HEK293T (cell line): ENCODE data around the gene CA5A.
"Not testable (repeated sequence)": the region's sequence is repeated elsewhere in the genome, so short reads cannot be mapped to it uniquely, and the experiment has no call there.

Source experiments
- BHLHE40 ChIP-seq: fragments of 450-650 bp; IDR thresholded peaks from 2 replicates; pipeline ENCODE4 v1.6.1; 2016; ENCODE audit warnings: mild to moderate bottlenecking, moderate library complexity, borderline replicate concordance
- CTBP1 ChIP-seq: fragments of 450-650 bp; IDR thresholded peaks from 2 replicates; pipeline ENCODE4 v1.6.1; 2016; ENCODE audit warnings: borderline replicate concordance
- ELF4 ChIP-seq: fragments of 450-650 bp; IDR thresholded peaks from 2 replicates; pipeline ENCODE4 v1.6.1; 2017; ENCODE audit warnings: antibody characterized with exemption
- FOXA1 ChIP-seq: fragments of 450-650 bp; IDR thresholded peaks from 2 replicates; pipeline ENCODE4 v1.6.1; 2016; ENCODE audit warnings: mild to moderate bottlenecking
- FOXK2 ChIP-seq: fragments of 450-650 bp; IDR thresholded peaks from 2 replicates; pipeline ENCODE4 v1.6.1; 2016; ENCODE audit warnings: mild to moderate bottlenecking
- FOXM1 ChIP-seq: fragments of 450-650 bp; IDR thresholded peaks from 2 replicates; pipeline ENCODE4 v1.6.1; 2017; ENCODE audit warnings: mild to moderate bottlenecking, borderline replicate concordance
- HDGF ChIP-seq: fragments of 450-650 bp; IDR thresholded peaks from 2 replicates; pipeline ENCODE4 v1.6.1; 2017; ENCODE audit warnings: antibody characterized with exemption, borderline replicate concordance
- L3MBTL2 ChIP-seq: fragments of 450-650 bp; conservative IDR thresholded peaks from 2 replicates; pipeline ENCODE4 v1.6.1; 2016; ENCODE audit warnings: mild to moderate bottlenecking
- NFRKB ChIP-seq: fragments of 450-650 bp; IDR thresholded peaks from 2 replicates; pipeline ENCODE4 v1.6.1; 2016; ENCODE audit warnings: mild to moderate bottlenecking, moderate library complexity
- SP1 ChIP-seq: fragments of 450-650 bp; IDR thresholded peaks from 2 replicates; pipeline ENCODE4 v1.6.1; 2017
- SUZ12 ChIP-seq: fragments of 450-650 bp; IDR thresholded peaks from 2 replicates; pipeline ENCODE4 v1.6.1; 2016; ENCODE audit warnings: mild to moderate bottlenecking
- TARDBP ChIP-seq: fragments of 450-650 bp; IDR thresholded peaks from 2 replicates; pipeline ENCODE4 v1.6.1; 2016
- ZNF384 ChIP-seq: fragments of 450-650 bp; IDR thresholded peaks from 2 replicates; pipeline ENCODE4 v1.6.1; 2016
- TF ChIP-seq, protein P1 (sequence below): fragments of 450-650 bp; IDR thresholded peaks from 2 replicates; pipeline ENCODE4 v1.6.1; 2016

DNA sequence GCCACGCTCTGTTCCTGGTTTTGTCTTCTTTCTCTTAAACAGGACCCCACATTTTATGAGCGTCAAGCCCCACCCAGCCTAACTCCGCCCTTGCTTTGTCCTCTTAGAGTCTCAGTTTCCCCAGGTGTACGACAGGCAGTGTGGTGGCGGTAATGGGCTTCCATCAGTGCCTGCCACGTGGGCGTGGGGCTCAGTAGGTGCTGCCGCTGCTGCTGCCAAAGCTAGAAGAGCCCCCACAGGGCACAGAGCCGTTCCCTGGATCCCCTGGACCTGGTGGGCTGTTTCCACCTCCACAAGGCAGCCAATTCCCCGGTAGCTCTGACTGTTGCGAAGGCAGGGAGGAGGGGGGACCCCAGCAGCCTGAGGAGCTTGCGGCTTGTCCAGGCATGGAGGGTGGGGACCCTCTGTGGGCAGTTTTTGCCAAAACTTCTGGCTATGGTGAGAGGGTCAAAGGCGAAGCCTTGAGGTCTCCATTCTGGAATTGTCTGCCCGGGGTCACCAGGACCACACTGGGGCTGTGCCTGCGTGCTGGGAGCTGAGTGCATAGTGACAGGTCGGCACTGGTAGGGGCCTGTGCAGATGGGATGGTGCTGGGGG lies 39.3 kb downstream of the CA5A start:
- TF ChIP-seq FOXM1, BHLHE40, SUZ12, ZNF384, FOXA1, FOXK2, CTBP1, ELF4, SP1, HDGF, NFRKB, L3MBTL2, TARDBP: not testable (repeated sequence)
- TF ChIP-seq, protein P1, sequence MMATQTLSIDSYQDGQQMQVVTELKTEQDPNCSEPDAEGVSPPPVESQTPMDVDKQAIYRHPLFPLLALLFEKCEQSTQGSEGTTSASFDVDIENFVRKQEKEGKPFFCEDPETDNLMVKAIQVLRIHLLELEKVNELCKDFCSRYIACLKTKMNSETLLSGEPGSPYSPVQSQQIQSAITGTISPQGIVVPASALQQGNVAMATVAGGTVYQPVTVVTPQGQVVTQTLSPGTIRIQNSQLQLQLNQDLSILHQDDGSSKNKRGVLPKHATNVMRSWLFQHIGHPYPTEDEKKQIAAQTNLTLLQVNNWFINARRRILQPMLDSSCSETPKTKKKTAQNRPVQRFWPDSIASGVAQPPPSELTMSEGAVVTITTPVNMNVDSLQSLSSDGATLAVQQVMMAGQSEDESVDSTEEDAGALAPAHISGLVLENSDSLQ = not testable (repeated sequence)
